Head of caudate nucleus (tissue), 42 donors: Measurements from ENCODE around the gene MAPT.

Source experiments
- DNase-seq, 42 donors: peaks; one replicate each; pipeline versions ENCODE4 v3.0.0 to v3.0.0-alpha.2; 2020 to 2021; ENCODE audit warnings: mixed read lengths in 7 of 42
- intact Hi-C: fragments of 100-400 bp; cut with DNase I; formaldehyde crosslinking; loops from one replicate; pipeline ENCODE4 v1.15.0; 2022

Gene MAPT

GRCh38 chr17:45976391-45976754 is 82.0 kb downstream of the MAPT start:
- no peak for DNase-seq
- intact Hi-C loops, result no loop called here

DNA sequence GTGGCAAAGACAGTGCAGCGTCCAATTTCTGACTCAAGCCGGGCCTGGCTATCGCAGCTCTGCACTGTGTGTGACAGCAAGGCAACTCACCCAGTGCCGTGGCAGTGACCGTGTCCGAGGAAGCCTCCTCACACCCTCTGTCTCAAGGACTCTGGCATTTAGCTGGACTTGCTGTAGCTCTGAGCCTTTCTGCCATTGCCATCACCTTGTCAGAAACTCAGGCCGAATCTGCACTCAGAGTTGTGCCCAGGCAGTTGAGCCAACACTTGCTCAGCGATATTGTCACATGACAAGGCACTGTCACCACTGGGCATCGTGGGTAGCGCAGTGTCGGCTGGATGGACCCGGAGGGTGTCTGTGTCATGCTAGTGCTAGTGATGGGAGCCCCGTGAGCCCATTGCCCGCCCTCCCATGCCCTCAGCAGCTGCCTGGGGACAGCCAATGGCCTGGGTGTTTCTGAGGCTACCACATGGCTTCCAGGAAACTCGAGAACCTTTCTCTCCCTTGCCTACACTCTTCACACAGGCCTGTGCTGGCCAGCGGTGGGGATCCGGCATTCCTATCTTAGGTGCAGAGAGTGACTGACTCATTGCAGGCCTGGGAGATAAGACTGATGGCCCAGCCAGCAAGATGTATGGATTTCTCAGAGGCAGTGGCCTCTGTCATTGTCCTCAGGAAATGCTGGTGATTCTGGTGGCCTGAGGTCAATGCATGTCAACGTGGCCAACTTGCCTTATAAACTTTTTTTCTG is 82.6 kb downstream of the MAPT start:
- intact Hi-C loops, result no loop called here
- DNase-seq, result peak in 10 of 42 donors; percentile 19 to 80 (median 29)

- intact Hi-C loops, result no loop called here
- DNase-seq, result no peak
Observed at GRCh38 chr17:45977506-45977824, 83.1 kb downstream of the MAPT start.

GRCh38 chr17:45977976-45978626 is 83.7 kb downstream of the MAPT start:
- intact Hi-C loops, result no loop called here
- no peak for DNase-seq

- intact Hi-C loops, result no loop called here
- DNase-seq, result no peak
Observed at GRCh38 chr17:45979137-45979536, 84.8 kb downstream of the MAPT start.

GRCh38 chr17:45980855-45981254 is 86.5 kb downstream of the MAPT start:
- intact Hi-C loops, result no loop called here
- DNase-seq, result no peak

- intact Hi-C loops, result no loop called here
- no peak for DNase-seq
Observed at GRCh38 chr17:45981306-45981705, 87.0 kb downstream of the MAPT start.

- intact Hi-C loops, result no loop called here
- DNase-seq, result no peak
Observed at GRCh38 chr17:45982791-45983613, 88.6 kb downstream of the MAPT start.

DNA sequence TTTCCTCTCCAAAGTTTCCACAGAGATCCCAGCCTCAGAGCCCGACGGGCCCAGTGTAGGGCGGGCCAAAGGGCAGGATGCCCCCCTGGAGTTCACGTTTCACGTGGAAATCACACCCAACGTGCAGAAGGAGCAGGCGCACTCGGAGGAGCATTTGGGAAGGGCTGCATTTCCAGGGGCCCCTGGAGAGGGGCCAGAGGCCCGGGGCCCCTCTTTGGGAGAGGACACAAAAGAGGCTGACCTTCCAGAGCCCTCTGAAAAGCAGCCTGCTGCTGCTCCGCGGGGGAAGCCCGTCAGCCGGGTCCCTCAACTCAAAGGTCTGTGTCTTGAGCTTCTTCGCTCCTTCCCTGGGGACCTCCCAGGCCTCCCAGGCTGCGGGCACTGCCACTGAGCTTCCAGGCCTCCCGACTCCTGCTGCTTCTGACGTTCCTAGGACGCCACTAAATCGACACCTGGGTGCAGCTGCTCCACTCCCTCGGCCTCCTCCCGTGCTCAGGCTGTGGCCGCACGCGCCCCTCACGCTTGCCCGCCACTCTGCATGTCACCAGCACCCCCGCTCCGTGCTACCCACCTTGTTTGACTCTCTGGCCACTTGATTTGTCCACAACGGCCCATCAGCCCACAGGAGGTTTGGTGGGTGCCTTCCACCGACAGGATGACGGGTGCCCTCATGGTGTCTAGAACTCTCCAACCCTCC is 89.4 kb downstream of the MAPT start:
- intact Hi-C loops, result no loop called here
- no peak for DNase-seq

- intact Hi-C loops, result no loop called here
- DNase-seq, result no peak
Observed at GRCh38 chr17:45984368-45984767, 90.0 kb downstream of the MAPT start.

- DNase-seq, result no peak
- intact Hi-C loops, result no loop called here
Observed at GRCh38 chr17:45985447-45985846, 91.1 kb downstream of the MAPT start.

DNA sequence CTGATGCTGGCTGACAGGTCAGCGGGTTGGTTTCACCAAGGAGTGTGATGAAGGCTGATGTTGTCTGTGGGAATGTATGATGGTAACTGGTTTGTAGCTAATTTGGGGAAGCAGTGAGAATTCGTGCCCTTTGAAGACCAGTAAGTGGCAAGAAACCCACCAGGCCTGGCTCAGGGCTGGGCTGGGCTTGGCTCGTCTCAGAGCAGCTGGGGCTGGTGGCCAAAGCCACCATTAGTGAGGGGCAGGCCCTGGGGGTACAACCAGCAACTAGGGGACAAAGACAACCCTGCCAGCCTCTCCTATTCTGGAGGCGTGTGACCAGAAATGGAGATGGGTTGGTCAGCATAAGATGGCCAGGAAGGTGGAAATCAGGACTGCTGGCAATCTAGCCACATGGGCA is 91.7 kb downstream of the MAPT start:
- intact Hi-C loops, result no loop called here
- no peak for DNase-seq

DNA sequence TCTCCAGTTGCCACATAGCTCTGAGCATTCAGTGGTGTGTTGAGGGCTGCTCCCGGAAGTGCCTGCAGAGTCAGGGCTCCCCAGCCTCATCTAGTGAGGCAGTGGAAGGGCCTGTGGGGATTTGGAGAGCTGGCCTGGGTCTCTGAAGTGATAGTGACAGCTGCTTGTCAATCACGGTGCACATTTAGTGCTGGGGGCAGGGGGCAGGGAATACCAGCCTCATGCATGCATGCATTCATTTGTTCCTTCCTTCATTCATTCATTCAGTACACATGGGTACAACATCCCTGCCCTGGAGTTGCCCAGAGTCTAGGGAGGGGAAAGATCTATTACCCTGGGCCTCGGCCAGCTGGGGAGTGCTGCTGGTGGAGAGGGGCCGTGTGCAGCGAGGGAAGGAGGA is 93.4 kb downstream of the MAPT start:
- intact Hi-C loops, result no loop called here
- no peak for DNase-seq

DNA sequence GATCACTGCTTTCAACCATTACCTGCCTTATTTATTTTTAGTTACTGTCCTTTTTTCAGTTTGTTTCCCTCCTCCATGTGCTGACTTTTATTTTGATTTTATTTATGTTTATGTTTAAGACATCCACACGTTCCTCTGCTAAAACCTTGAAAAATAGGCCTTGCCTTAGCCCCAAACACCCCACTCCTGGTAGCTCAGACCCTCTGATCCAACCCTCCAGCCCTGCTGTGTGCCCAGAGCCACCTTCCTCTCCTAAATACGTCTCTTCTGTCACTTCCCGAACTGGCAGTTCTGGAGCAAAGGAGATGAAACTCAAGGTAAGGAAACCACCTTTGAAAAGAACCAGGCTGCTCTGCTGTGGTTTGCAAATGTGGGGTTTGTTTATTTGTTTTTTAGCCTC is 95.4 kb downstream of the MAPT start:
- DNase-seq, result no peak
- intact Hi-C loops, result no loop called here

DNA sequence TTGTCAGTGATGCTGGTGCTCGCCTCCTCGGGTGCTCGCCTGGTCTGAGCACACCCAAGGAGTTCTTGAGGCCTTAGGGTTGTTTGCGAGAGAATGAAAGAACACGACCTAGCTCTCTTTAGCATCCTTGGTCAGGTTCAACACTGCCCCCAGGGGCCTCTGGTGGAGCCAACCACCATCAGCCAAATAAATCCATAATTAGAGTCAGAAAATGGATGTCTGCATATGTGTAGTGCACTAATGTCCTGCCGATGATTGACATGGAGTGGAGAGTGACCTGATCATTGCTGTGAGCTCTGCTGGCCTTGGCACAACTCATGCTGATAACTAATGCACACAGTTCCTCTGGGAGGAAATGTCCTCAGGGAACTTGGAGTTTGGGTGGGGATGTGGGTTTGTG is 96.5 kb downstream of the MAPT start:
- intact Hi-C loops, result no loop called here
- no peak for DNase-seq

GRCh38 chr17:45991341-45991740 is 97.0 kb downstream of the MAPT start:
- intact Hi-C loops, result no loop called here
- DNase-seq, result no peak

GRCh38 chr17:45992175-45992574 is 97.8 kb downstream of the MAPT start:
- DNase-seq, result peak in 11 of 42 donors; percentile 17 to 64 (median 33)
- intact Hi-C loops, result no loop called here

DNA sequence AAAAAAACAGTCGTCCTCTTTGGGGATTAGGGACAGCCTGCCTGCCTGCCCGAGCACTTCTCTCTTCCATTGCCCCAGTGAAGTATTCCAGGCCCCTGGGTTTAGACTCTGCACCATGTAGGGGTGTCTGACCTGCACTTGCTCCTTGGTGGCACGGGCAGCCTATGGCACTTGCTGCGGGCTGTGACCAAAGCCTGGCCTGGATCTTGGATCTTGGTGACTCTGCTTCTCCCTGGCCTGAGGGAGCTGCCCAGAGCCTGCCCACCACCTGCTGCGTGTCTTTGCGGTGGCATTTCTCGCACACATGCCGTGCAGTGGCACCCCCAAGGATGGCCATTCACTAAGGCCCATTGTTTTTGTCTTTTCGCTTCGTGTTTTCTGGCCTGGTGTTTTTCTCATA is 98.5 kb downstream of the MAPT start:
- intact Hi-C loops, result no loop called here
- DNase-seq, result no peak

DNA sequence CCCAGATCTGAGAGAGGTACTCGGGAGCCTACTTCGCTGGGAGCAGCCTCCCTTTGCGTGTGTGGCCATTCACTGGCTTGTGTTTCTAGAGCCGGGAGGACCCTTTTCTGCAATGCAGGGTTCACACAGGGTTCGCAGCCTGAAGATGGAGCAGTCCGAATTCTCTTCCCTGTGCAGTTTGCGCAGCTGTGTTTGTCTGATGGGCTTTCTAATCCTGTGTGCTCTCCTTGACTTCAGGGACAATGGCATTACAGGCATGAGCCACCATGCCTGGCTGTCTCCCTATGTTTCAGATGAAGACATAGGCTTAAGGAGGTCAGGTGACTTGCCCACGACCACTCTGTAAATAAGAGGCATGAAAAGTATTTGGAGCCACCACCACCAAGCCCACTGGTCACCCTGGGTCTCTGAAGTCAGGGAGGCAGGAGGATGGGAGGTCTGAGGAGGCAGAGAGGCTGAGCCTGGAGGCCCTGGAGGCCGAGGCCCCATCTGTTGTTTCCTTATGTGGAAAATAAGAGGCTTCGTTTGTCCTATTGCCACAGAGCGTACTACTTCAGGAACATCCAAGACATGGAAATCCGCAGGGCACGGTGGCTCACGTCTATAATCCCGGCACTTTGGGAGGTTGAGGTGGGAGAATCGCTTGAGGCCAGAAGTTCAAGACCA is 99.7 kb downstream of the MAPT start:
- intact Hi-C loops, result no loop called here
- no peak for DNase-seq
